ENCODE data around the gene KNL1. TPM values are rescaled to one million over a fixed set of nuclear protein-coding genes. Genes with fewer than 3 reads are reported as not detected.

Gene KNL1
- total and polyA plus RNA-seq, 2 donors = 0.35 to 39.5 TPM

DNA sequence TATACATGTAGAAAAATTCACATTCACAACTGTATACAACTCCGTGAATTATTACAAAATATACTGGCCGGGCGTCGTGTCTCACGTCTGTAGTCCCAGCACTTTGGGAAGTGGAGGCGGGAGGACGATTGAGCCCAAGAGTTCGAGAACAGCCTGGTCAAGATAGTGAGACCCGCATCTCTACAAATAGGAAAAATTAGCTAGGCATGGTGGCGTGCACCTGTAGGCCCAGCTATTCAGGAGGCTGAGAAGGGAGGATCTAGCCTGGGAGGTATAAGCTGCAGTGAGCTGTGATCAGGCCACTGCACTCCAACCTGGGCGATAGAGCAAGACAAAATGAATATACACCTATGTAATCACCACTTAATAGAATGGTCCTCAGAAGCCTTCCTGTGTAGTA, 102.2 kb downstream of the KNL1 start:
- Histone ChIP-seq H3K4me1 (ENCODE audit: insufficient read depth) (no peaks in the 10 kb centered on the region), H3K4me3 (ENCODE audit: low read depth, low read length) (no peak overlapping the region), H3K36me3 (ENCODE audit: insufficient read depth) (no peaks in the 10 kb centered on the region), H3K27ac (ENCODE audit: low read depth) (no peak overlapping the region)
- 84% methylated on average over 11 of the region's 11 CpGs for WGBS
- DNase-seq (ENCODE audit: extremely low spot score) = no peak

DNA sequence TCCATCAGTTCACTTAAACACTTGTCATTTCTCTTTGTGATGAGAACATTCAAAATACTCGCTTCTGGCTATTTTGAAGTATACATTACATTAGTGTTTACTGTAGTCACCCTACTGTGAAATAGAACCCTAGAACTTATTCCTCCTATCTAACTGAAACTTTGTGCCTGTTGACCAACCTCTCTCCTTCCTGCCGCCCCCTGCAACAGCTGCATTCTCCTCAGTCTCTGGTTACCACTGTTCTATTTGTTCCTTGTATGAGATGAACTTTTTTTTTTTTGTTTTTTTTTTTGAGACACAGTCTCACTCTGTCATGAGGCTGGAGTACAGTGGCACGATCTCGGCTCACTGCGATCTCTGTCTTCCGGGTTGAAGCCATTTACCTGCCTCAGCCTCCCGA, 103.9 kb downstream of the KNL1 start:
- Histone ChIP-seq H3K27ac (ENCODE audit: low read depth) (no peak overlapping the region), H3K4me1 (ENCODE audit: insufficient read depth) (no peaks in the 10 kb centered on the region), H3K36me3 (ENCODE audit: insufficient read depth) (no peaks in the 10 kb centered on the region), H3K4me3 (ENCODE audit: low read depth, low read length) (no peak overlapping the region)
- WGBS = 93% methylated on average over 7 of the region's 7 CpGs
- DNase-seq (ENCODE audit: extremely low spot score) = no peak

GRCh38 chr15:40702077-40702476, 108.0 kb downstream of the KNL1 start:
- H3K27ac ChIP-seq (ENCODE audit: low read depth) = no peak overlapping the region
- WGBS = 94% methylated on average over 7 of the region's 7 CpGs
- no peaks in the 10 kb centered on the region for H3K4me1 ChIP-seq (ENCODE audit: insufficient read depth)
- DNase-seq (ENCODE audit: extremely low spot score) = no peak
- no peak overlapping the region for H3K4me3 ChIP-seq (ENCODE audit: low read depth, low read length)
- no peaks in the 10 kb centered on the region for H3K36me3 ChIP-seq (ENCODE audit: insufficient read depth)

DNA sequence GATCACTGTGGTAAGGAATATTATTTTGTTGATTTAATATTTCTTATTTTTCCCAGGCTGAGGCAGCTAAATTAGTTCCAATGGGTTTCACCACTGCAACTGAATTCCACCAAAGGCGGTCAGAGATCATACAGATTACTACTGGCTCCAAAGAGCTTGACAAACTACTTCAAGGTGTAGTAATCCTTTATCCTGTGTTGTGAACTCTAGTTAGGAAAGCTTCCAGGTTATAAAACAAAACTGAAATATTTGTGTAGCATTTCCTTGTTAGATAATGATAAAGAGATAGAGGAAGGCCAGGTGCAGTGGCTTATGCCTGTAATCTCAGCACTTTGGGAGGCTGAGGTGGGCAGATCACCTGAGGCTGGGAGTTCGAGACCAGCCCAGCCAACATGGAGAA, 112.1 kb downstream of the KNL1 start:
- Histone ChIP-seq H3K27ac (ENCODE audit: low read depth) (no peak overlapping the region), H3K4me1 (ENCODE audit: insufficient read depth) (no peaks in the 10 kb centered on the region), H3K4me3 (ENCODE audit: low read depth, low read length) (no peak overlapping the region), H3K36me3 (ENCODE audit: insufficient read depth) (no peaks in the 10 kb centered on the region)
- DNase-seq (ENCODE audit: extremely low spot score) = no peak
- WGBS = 92% methylated on average over 2 of the region's 2 CpGs

Small RNAs within 50 kb of the gene (small RNA-seq; reads per million reads assigned to genes)
- not detected for gene RF00017
- not detected for gene RN7SL376P

Other genes starting within 250 kb of the KNL1 start
- gene PHGR1, start 243.2 kb upstream of the KNL1 start, total RNA-seq = not detected
- 2.6 TPM for gene PHGR1, start 243.2 kb upstream of the KNL1 start, polyA plus RNA-seq
- gene DISP2, start 236.0 kb upstream of the KNL1 start, total RNA-seq = 0.63 TPM
- 0.27 TPM for gene DISP2, start 236.0 kb upstream of the KNL1 start, polyA plus RNA-seq
- 25.4 TPM for gene KNSTRN, start 211.5 kb upstream of the KNL1 start, total RNA-seq
- 7.5 TPM for gene KNSTRN, start 211.5 kb upstream of the KNL1 start, polyA plus RNA-seq
- gene IVD, start 188.5 kb upstream of the KNL1 start, total RNA-seq = 39.4 TPM
- 48.5 TPM for gene IVD, start 188.5 kb upstream of the KNL1 start, polyA plus RNA-seq
- gene BAHD1, start 153.3 kb upstream of the KNL1 start, total RNA-seq = 7.9 TPM
- gene BAHD1, start 153.3 kb upstream of the KNL1 start, polyA plus RNA-seq = 23.0 TPM
- 11.8 TPM for gene CHST14, start 123.3 kb upstream of the KNL1 start, total RNA-seq
- gene CHST14, start 123.3 kb upstream of the KNL1 start, polyA plus RNA-seq = 22.6 TPM
- 20.8 TPM for gene CCDC32, start 29.2 kb upstream of the KNL1 start, total RNA-seq
- 29.4 TPM for gene CCDC32, start 29.2 kb upstream of the KNL1 start, polyA plus RNA-seq
- 5.9 TPM for gene RPUSD2, start 24.9 kb upstream of the KNL1 start, total RNA-seq
- gene RPUSD2, start 24.9 kb upstream of the KNL1 start, polyA plus RNA-seq = 11.7 TPM
- gene RAD51, start 100.9 kb downstream of the KNL1 start, total RNA-seq = 2.2 TPM
- gene RAD51, start 100.9 kb downstream of the KNL1 start, polyA plus RNA-seq = 0.98 TPM
- gene RMDN3, start 161.0 kb downstream of the KNL1 start, total RNA-seq = 13.0 TPM
- gene RMDN3, start 161.0 kb downstream of the KNL1 start, polyA plus RNA-seq = 35.2 TPM
- 2.9 TPM for gene GCHFR, start 169.8 kb downstream of the KNL1 start, total RNA-seq
- 28.7 TPM for gene GCHFR, start 169.8 kb downstream of the KNL1 start, polyA plus RNA-seq
- 0.11 TPM for gene C15orf62, start 175.7 kb downstream of the KNL1 start, total RNA-seq
- 1.2 TPM for gene C15orf62, start 175.7 kb downstream of the KNL1 start, polyA plus RNA-seq
- gene ZFYVE19, start 212.8 kb downstream of the KNL1 start, total RNA-seq = 20.3 TPM
- gene ZFYVE19, start 212.8 kb downstream of the KNL1 start, polyA plus RNA-seq = 26.4 TPM
- 17.9 TPM for gene DNAJC17, start 213.2 kb downstream of the KNL1 start, total RNA-seq
- 45.6 TPM for gene DNAJC17, start 213.2 kb downstream of the KNL1 start, polyA plus RNA-seq
- gene PPP1R14D, start 234.5 kb downstream of the KNL1 start, total RNA-seq = not detected
- gene PPP1R14D, start 234.5 kb downstream of the KNL1 start, polyA plus RNA-seq = not detected
- 31.4 TPM for gene SPINT1, start 249.8 kb downstream of the KNL1 start, total RNA-seq
- gene SPINT1, start 249.8 kb downstream of the KNL1 start, polyA plus RNA-seq = 17.4 TPM